Measurements from ENCODE around the gene IL1F10.

The IL1F10 gene

DNA sequence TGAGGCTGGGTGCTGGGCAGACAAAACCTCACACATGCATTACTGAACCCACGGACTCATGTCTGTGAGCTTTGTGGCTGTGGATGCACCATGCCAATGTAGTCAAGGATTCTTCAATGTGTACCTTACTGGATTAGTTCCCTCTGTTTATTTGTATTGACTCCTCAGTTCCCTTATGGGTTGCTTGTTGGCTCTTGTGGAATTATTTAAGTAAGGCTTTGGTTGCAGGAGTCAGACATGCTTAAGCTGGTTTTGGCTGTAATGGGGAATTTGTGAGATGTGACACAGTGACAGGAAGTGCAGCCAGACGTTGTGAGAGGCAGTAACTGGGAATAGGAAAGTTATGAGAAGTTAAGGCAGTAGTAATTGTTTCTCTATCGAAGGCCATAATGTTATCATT lies 46.0 kb downstream of the IL1F10 start:
- no peak overlapping the region for H3K4me3 ChIP-seq (ENCODE audit: low read depth in 1 of 2, low read length in 1 of 2)
- no peaks in the 10 kb centered on the region for H3K9me3 ChIP-seq
- H3K36me3 ChIP-seq = no peaks in the 10 kb centered on the region
- TF ChIP-seq, protein P1, sequence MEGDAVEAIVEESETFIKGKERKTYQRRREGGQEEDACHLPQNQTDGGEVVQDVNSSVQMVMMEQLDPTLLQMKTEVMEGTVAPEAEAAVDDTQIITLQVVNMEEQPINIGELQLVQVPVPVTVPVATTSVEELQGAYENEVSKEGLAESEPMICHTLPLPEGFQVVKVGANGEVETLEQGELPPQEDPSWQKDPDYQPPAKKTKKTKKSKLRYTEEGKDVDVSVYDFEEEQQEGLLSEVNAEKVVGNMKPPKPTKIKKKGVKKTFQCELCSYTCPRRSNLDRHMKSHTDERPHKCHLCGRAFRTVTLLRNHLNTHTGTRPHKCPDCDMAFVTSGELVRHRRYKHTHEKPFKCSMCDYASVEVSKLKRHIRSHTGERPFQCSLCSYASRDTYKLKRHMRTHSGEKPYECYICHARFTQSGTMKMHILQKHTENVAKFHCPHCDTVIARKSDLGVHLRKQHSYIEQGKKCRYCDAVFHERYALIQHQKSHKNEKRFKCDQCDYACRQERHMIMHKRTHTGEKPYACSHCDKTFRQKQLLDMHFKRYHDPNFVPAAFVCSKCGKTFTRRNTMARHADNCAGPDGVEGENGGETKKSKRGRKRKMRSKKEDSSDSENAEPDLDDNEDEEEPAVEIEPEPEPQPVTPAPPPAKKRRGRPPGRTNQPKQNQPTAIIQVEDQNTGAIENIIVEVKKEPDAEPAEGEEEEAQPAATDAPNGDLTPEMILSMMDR (IDR thresholded peaks at IDR 0.05) = no peak
- peaks cover 79 to 83% of the 10 kb centered on the region in 2 experiments for H3K4me1 ChIP-seq (ENCODE audit: control insufficient read depth in 1 of 2, insufficient read depth in 1 of 2, low read depth in 1 of 2, low read length in 1 of 2)
- H3K27me3 ChIP-seq = no peaks in the 10 kb centered on the region
- H3K27ac ChIP-seq = peak overlapping the region; percentile 88

DNA sequence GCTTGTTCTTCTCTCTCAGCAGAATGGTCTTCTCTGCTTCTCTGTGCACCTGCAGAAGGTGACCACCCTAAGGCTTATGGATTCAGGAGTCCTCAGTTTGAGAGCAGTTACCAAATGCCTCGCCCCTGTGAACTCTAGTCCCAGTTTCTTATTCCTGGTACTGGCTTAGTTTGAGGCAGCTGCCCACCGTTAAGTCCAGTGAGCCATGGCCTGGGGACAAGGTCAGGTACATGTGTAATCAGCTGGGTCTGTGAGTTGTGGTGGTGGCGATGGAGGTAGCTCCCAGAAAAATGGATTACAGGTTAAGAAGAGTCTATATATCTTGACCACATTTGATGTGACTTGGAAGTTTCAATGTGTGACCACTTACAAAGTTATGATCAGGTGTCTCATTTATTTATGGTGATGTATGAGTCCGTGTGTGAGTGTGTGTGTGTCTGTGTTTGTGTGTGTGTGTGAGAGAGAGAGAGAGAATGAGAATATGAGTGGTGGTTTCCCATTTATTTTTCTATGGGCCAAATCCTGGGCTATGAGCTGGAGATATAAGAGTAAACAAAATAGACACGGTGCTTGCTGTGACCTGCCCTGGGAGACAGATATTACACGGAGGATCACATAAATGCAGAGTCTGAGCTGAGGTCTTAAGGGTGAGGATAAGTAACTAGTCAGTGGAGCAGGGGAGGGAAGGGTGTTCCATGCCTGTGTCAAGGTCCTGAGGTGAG lies 46.6 kb downstream of the IL1F10 start:
- H3K27me3 ChIP-seq = no peaks in the 10 kb centered on the region
- H3K4me1 ChIP-seq (ENCODE audit: control insufficient read depth in 1 of 2, insufficient read depth in 1 of 2, low read depth in 1 of 2, low read length in 1 of 2) = peaks cover 85 to 89% of the 10 kb centered on the region in 2 experiments
- peak overlapping the region; percentile 88 for H3K27ac ChIP-seq
- H3K36me3 ChIP-seq = no peaks in the 10 kb centered on the region
- H3K9me3 ChIP-seq = no peaks in the 10 kb centered on the region
- H3K4me3 ChIP-seq (ENCODE audit: low read depth in 1 of 2, low read length in 1 of 2) = no peak overlapping the region
- TF ChIP-seq, protein P1 (IDR thresholded peaks at IDR 0.05) = no peak

DNA sequence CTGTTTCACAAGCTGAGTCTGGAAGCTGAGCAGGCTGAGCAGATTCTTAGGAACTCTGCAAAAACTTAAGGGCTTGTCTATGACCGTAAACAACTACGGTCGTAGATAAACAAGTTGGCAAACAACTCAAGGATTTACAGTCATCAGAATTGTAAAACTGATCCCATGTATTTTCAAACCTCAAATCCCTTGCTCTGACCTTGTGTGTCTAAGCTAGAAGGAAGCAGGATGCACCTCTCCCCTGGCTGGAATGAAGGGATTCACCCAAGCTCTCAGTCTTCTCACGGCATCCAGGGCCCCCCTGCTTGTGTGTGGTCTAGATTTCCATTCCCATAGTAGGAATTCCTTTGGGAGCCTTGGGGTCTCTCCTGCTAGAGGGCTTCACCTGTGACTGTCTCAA lies 47.2 kb downstream of the IL1F10 start:
- TF ChIP-seq, protein P1 (IDR thresholded peaks at IDR 0.05) = no peak
- Histone ChIP-seq H3K4me3 (ENCODE audit: low read depth in 1 of 2, low read length in 1 of 2) (no peak overlapping the region), H3K27ac (peak overlapping the region; percentile 83), H3K4me1 (ENCODE audit: control insufficient read depth in 1 of 2, insufficient read depth in 1 of 2, low read depth in 1 of 2, low read length in 1 of 2) (peaks cover 89 to 94% of the 10 kb centered on the region in 2 experiments), H3K36me3 (no peaks in the 10 kb centered on the region), H3K27me3 (no peaks in the 10 kb centered on the region), H3K9me3 (no peaks in the 10 kb centered on the region)

DNA sequence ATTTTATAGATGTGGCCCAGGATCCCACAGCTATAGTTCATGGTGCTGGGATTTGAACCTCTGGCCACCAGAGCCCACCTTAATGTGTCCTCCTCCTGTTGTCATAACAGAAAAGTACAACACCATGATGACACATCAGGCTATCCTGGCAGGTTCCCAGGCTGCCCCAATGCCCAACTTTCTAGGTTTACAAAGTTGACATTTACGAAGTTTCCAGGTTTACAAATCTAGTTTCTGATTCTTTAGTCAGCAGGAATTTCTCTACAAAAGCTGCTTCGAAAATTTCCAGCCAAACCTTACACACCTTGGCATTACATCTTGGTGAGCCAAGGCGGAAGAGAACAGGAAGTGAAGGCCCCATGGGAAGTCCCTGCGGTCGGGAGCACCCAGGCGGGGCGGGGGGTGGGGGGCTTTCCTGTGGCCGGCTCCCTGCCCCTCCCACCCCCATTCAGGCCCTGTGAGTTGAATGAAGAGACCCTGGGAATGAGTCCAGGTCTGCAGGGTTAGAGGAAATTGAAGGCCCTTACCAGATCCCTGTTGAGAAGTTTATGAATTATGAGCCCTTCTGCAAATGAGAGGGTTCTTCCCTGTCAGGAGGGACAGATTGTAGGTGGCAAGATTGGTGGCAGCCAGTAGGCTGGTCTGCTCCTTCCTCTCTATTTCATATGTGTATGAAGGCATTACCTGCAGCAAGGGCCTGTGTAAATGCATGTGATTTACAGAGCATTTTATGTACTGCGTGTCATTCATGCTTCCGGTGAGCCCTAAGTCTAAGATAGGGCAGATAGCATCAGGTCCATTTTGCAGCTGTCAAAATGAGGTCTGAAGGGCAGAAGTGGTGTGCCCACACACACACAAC lies 48.6 kb downstream of the IL1F10 start:
- peak overlapping the region; percentile 83 for H3K27ac ChIP-seq
- no peaks in the 10 kb centered on the region for H3K27me3 ChIP-seq
- H3K36me3 ChIP-seq = no peaks in the 10 kb centered on the region

DNA sequence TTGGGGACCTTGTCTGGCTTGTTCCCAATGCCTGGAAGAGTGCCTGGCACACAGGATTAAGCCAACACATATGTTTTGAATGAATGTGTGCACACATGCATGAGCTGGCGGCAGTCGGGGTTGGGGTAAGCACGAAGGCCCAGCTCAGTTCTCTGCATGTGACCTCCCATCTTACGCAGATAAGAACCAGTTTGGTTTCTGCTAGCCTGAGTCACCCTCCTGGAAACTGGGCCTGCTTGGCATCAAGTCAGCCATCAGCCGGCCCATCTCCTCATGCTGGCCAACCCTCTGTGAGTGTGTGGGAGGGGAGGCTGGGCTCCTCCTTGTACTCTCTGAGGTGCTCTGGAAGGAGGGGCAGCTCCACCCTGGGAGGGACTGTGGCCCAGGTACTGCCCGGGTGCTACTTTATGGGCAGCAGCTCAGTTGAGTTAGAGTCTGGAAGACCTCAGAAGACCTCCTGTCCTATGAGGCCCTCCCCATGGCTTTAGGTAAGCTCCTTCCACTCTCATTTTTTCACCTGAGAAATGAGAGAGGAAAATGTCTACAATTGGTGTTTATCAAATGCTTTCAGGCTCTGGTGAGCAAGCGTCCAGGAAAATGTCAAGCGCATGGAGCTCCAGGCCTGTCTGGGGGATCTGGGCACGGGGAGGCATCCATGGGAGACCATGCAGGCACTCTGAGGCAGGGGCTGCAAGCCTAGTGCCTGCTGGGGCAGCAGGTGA lies 49.9 kb downstream of the IL1F10 start:
- Histone ChIP-seq H3K4me3 (ENCODE audit: low read depth in 1 of 2, low read length in 1 of 2) (no peak overlapping the region), H3K9me3 (no peaks in the 10 kb centered on the region), H3K4me1 (ENCODE audit: control insufficient read depth in 1 of 2, insufficient read depth in 1 of 2, low read depth in 1 of 2, low read length in 1 of 2) (peaks cover 84 to 97% of the 10 kb centered on the region in 2 experiments), H3K27ac (peak overlapping the region; percentile 83), H3K27me3 (no peaks in the 10 kb centered on the region), H3K36me3 (no peaks in the 10 kb centered on the region)
- TF ChIP-seq, protein P1 (IDR thresholded peaks at IDR 0.05) = no peak

More for the DNA sequence above, 48.6 kb downstream of the IL1F10 start:
- peak overlapping the region in 1 of 2 experiments; percentile 31 for H3K4me3 ChIP-seq (ENCODE audit: low read depth in 1 of 2, low read length in 1 of 2)
- H3K9me3 ChIP-seq = no peaks in the 10 kb centered on the region
- H3K4me1 ChIP-seq (ENCODE audit: control insufficient read depth in 1 of 2, insufficient read depth in 1 of 2, low read depth in 1 of 2, low read length in 1 of 2) = peaks cover 84 to 97% of the 10 kb centered on the region in 2 experiments
- TF ChIP-seq, protein P1 (IDR thresholded peaks at IDR 0.05) = no peak

Measured in neutrophil (primary cell).